HG02938 (cell line): Measurements from ENCODE around the gene BBLN.
"Not testable (repeated sequence)": the region's sequence is repeated elsewhere in the genome, so short reads cannot be mapped to it uniquely, and the experiment has no call there.

Experiments used
- ATAC-seq: cut with Tn5 transposase; IDR thresholded peaks from one replicate; pipeline ENCODE4 v1.9.1; 2021; ENCODE audit warnings: mild to moderate bottlenecking, moderate library complexity; ENCODE audit not compliant: unreplicated experiment

BBLN gene

DNA sequence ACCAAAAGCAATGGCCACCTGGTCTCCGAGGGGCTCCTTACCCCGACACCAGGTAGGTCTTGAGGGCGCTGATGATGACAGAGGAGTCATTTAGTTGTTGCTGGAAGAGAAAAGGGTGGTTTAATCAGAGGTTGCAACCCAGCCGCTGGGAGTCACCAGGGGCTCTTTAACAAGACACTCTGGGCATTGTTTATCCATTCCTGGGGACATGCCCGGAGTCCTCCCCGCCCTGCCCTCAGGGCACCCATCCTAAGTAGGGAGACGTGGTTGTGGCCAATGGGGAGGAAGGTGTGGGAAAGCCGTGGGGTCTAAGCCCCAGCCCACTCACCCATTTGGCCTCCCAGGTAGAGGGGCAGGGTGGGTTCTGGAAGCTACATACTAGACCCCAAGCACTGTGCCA lies 35.6 kb upstream of the BBLN start:
- ATAC-seq: no peak

GRCh38 chr9:128124873-128125579 lies 35.0 kb upstream of the BBLN start:
- no peak for ATAC-seq

DNA sequence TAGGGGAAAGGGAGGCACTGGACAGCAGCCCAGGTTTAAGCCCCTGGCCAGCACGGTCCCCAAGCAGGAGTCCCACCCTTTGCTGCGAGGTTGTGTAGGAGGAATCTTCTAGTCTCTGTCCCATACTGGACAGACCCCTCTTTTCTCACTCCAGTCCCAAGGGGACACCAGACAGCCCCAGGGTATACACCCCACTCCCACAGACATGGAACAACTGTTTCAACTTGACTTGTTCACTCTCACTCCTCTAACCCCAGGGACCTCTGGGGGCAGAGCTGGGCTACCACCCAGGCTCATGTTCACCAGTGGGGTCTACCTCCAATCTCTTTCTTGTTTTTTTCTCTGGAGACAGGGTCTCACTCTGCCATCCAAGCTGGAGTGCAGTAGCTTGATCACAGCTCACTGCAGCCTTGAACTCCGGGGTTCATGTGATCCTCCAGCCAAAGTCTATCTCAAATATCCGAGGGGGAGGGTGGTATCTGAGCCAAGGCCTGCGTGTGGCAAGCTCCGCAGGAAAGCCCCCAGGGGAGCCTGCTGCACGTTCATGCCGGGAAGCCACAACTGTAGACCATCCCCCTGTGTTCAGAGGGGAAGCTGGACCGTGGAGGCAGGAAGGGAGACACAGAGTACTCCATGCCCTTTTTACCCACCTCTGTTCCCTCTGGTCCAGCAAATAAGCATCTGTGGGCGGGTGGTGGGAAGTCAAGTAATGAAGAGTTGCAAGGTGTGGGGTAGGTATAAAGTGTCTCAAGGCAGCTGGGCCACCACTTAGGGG lies 34.3 kb upstream of the BBLN start:
- ATAC-seq: no peak

DNA sequence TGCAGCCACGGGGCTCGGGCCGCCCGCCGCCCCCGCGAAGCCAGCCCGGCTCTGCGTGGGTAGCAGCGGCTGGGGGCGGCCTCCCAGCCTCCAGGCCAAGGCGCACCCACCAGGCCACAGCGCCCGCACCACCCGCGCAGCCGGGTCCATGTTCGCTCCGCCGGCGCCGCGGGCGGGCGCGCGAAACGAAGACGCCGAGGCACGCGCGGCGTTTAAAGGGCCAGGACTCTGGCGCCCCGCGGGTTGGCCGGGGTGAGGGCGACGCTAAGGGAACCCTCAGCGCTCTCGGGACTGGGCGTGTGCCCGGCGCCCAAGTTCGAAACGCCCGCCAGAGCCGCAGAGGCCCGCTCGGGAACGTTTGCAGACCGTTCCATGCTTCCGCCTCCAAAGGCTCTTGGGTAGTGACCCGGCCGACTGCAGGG lies 32.5 kb upstream of the BBLN start, which contains the start of gene PTGES2:
TSS of gene PTGES2 (minus strand) at position 162 of the 422 bp plus-strand sequence. CDS start at position 150, 12 bp downstream.
- peak; percentile 45 for ATAC-seq

- ATAC-seq: peak; percentile 69
Measured at GRCh38 chr9:128127990-128128835, 31.9 kb upstream of the BBLN start.

DNA sequence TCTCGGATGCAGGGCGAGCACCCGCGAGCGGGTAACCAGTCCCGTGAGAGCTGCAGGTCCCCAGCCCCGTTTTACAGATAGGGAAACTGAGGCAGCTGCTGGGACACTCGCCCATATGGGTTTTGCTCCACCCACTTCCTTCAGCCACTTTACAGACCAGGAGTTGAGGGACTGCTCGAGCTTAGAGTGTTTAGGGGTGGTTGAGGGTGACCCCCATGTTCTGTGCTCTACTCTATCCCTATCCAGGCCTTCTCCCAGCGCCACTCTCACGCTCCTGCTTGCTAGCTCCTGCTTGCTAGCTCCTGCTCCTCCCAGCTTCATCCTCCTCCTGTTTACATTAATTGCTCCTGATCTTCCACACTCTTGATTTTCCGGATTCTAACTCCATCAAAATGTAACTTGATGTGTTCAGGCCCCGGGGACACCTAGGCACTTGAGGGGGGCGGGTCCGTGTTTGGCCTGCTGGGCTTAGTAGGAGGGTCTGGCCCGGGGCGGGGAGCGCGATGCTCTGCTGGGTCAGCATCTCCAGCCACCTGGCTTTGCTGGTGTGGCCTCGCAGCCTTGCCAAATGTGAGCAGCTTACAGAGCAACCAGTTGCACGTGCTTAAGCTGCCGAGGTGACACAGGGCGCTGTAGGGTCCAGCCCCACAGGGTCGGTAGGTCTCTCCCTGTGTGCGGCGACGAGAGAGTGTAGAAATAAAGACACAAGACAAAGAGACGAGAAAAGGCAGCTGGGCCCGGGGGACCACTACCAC lies 31.1 kb upstream of the BBLN start:
- ATAC-seq: no peak

GRCh38 chr9:128129976-128130590 lies 30.0 kb upstream of the BBLN start:
- ATAC-seq: not testable (repeated sequence)

DNA sequence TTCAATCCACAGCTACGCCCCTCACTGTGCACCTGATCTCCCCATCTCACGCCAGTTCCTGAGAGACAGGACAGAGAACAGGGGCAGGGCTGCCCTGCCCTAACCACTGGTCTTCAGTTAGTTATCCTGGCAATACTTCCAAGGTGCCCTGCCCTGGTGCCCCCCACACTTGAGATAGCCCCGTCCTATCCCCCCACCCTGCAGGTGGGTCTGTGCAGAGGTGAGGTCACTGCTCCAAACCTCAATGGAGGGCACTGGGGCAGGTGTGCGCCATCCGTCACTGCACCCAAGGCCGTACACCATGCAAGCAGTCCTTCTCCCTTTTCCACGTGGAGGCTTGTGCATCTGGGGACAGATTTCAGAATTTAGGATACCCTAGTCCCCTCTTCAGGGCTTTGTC lies 29.4 kb upstream of the BBLN start:
- ATAC-seq: not testable (repeated sequence)

DNA sequence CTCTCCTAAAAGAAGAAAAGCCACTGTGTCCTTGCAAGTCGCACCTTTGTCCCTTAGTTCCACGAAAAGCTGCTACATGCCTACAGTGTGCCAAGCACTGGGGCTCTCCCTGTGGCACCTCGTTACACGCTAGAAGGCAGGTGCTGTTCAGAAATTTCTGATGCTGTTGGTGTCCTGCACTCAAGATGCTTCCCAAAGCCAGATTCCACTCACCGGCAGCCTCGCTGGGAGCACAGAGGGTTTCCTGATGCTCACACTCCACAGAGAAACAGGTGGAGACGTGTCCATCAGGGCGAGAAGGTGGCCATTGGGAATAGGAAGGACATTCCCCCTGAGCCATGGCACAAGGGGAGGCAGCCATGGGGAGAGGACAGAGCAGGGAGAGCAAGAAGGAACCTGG lies 28.7 kb upstream of the BBLN start:
- not testable (repeated sequence) for ATAC-seq

GRCh38 chr9:128132139-128132538 lies 27.9 kb upstream of the BBLN start:
- ATAC-seq: not testable (repeated sequence)

GRCh38 chr9:128135561-128135960 lies 24.5 kb upstream of the BBLN start:
- ATAC-seq: not testable (repeated sequence)

GRCh38 chr9:128136816-128137793 lies 23.0 kb upstream of the BBLN start:
- ATAC-seq: no peak

DNA sequence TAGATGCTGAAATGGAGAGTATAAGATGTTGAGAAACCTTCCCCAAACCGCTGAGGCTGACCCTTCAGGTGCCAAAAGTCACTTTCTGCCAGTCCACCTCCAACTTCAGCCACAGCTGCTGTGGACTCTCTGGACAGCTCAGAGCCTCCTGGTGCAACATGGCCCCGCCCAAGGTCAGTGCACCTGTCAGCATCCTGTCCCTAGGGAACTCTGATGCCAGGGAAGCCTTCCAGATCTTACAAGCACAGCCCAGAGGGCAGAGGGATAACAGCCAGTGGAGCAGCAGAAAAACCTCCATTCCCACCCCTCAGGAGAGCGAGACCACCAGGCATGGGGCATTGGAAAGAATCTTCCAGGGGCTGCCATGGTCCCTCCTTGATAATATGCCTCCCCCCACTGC lies 22.1 kb upstream of the BBLN start:
- ATAC-seq: no peak

DNA sequence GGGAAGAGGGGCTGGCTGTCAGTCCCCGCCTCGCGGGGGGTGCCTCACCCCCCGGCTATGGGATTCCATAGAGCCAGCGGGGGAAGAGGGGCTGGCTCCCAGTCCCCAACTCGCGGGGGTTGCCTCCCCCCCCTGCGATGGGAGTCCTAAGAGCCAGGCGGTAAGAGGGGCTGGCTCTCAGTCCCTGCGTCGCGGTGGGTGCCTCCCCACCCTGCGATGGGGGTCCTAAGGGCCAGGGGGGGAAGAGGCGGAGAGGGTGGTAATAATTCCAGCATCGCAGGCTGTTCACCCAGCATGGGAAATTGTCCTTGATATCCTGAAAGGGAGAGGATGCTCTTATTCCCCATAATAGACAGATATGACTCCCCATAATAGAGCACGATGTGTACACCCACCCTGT lies 20.4 kb upstream of the BBLN start:
- no peak for ATAC-seq

DNA sequence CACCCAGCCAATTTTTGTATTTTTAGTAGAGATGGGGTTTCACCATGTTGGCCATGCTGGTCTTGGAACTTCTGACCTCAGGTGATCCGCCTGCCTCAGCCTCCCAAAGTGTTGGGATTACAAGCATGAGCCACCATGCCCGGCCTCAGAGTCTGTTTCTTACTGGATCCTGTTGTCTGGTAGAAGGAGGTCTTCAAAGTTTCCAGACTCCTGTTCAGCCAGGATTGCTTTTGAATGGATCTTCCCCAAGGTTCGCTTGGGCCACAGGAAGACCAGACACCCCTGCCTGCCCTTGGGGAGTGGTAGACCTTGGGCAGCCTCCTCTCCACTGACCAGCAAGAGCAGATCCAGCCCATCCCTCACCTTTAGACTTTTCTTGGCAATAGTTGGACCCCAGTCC lies 18.5 kb upstream of the BBLN start:
- no peak for ATAC-seq

DNA sequence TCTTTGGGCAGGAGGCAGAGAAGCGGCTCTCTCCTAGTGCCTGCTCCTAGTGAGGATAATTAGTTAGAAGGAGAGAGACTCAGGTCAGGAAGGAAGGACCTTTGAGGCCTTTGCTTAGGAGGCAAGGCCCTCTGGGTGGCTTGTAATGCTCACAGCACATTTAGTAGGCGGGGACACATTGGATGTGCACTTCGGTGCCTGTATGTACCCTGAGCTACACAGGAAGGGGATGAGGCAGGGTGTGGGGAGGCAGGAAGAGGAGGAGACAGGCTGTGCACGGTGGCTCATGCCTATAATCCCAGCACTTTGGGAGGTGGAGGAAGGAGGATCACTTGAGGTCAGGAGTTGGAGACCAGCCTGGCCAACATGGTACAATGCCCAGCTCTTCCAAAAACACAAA lies 18.0 kb upstream of the BBLN start:
- ATAC-seq: no peak

- no peak for ATAC-seq
Measured at GRCh38 chr9:128142596-128142995, 17.5 kb upstream of the BBLN start.

GRCh38 chr9:128143525-128144238 lies 16.4 kb upstream of the BBLN start:
- no peak for ATAC-seq
